Right lobe of liver (tissue), 6 donors: Measurements from ENCODE around the gene PMEL. TPM values are rescaled to one million over a fixed set of nuclear protein-coding genes. Genes with fewer than 3 reads are reported as not detected.
"Not testable (repeated sequence)": the region's sequence is repeated elsewhere in the genome, so short reads cannot be mapped to it uniquely, and the experiment has no call there.

ENCODE experiments used
- ATAC-seq, 4 donors: fragments of 200-7000 bp; cut with Tn5 transposase; one replicate each; pipeline ENCODE4 v1.9.1; 2020; ENCODE audit warnings: mild to moderate bottlenecking in 4 of 4, moderate library complexity in 4 of 4
- DNase-seq, 3 donors: peaks; one replicate each; pipeline ENCODE4 v3.0.0-alpha.2; 2020
- H3K27ac ChIP-seq, 3 donors: fragments of 200-600 bp; one replicate each; pipeline ENCODE4 v1.8.0; 2022
- H3K27me3 ChIP-seq, 2 donors: fragments of 200-600 bp; one replicate each; pipeline ENCODE4 v1.8.0; 2022
- H3K36me3 ChIP-seq, 4 donors: fragments of 200-600 bp; sonication (generic) in 1 of 4; one replicate each; pipeline versions ENCODE4 v1.5.1 to v1.8.0; 2017 to 2022; ENCODE audit warnings: control low read depth in 1 of 4
- H3K4me1 ChIP-seq, 4 donors: fragments of 200-600 bp; sonication (generic) in 1 of 4; one replicate each; pipeline versions ENCODE4 v1.5.1 to v1.8.0; 2017 to 2022; ENCODE audit warnings: control low read depth in 1 of 4
- H3K4me3 ChIP-seq, 3 donors: fragments of 200-600 bp; one replicate each; pipeline ENCODE4 v1.8.0; 2022
- H3K9me3 ChIP-seq, 4 donors: fragments of 200-600 bp; sonication (generic) in 1 of 4; one replicate each; pipeline versions ENCODE4 v1.5.1 to v1.8.0; 2017 to 2022; ENCODE audit warnings: control low read depth in 1 of 4
- CTCF ChIP-seq, 4 donors: fragments of 200-600 bp in 3 of 4; fragments of 450-650 bp in 1 of 4; IDR thresholded peaks; one replicate each; pipeline versions ENCODE4 v1.5.1 to v1.8.0; 2016 to 2022; ENCODE audit warnings: antibody characterized with exemption in 4 of 4, mild to moderate bottlenecking in 2 of 4
- POLR2A ChIP-seq: fragments of 450-650 bp; IDR thresholded peaks from one replicate; pipeline ENCODE4 v1.6.1; 2017; ENCODE audit warnings: antibody characterized with exemption, mild to moderate bottlenecking
- WGBS: methylation state at CpG from one replicate; pipeline ENCODE4 v1.1.6; 2018; ENCODE audit warnings: low coverage, low lambda C conversion rate; ENCODE audit not compliant: insufficient coverage; ENCODE audit errors: missing lambda C conversion rate; 5-methylcytosine and 5-hydroxymethylcytosine counted together
- intact Hi-C, 2 donors: fragments of 100-400 bp; cut with DNase I; formaldehyde crosslinking; loops; one replicate each; pipeline versions ENCODE4 v1.11.2 to v1.14.1; 2022
- total RNA-seq, 6 experiments: library from RNA; depleted of rRNA in 2 of 6; stranded (reverse); fragments of >200 nt in 2 of 6; fragmentation: NEBNext Ultra II Directional in 3 of 6; extraction: Animal tissue kit (Norgen Biotek cat#: 25700) in 3 of 6; gene quantifications; one replicate each; pipeline versions ENCODE4 v1.1.0 to v1.2.4, GENCODE V29; 2016 to 2023
- donor health status: DM: no; HTN: yes; CAD: no.
- donor health status: DM: no; HTN: no; CAD: no.
- donor health status: DM: no; HTN: no; CAD: no.
- donor health status: DM: no; HTN: yes; CAD: no.
- donor health status: DM: no; HTN: yes; CAD: no.

The PMEL gene
- total RNA-seq, 6 experiments from 2014 or later, result 1.5 to 4.5 (median 2.7) TPM

GRCh38 chr12:55925870-55926737 is 39.7 kb downstream of the PMEL start:
- no peak for TF ChIP-seq CTCF (IDR thresholded peaks at IDR 0.05)
- no peak for TF ChIP-seq POLR2A
- no peak for DNase-seq
- 16% methylated on average over 10 of the region's 10 CpGs for WGBS
- no peaks in the 10 kb centered on the region for H3K9me3 ChIP-seq
- peak overlapping the region; percentile 91 to 95 (median 93) for H3K27ac ChIP-seq
- intact Hi-C loops, result no loop called here
- peaks cover 0 to 7% (median 0%) of the 10 kb centered on the region in 4 donors for H3K36me3 ChIP-seq
- peaks cover 0 to 13% (median 3%) of the 10 kb centered on the region in 4 donors for H3K4me1 ChIP-seq
- H3K4me3 ChIP-seq, result peak overlapping the region; percentile 87 to 97 (median 96)
- H3K27me3 ChIP-seq, result no peaks in the 10 kb centered on the region
- no peak for ATAC-seq

- no peak for TF ChIP-seq CTCF (IDR thresholded peaks at IDR 0.05)
- no peak for TF ChIP-seq POLR2A
- no peak overlapping the region for H3K4me3 ChIP-seq
Measured at GRCh38 chr12:55925371-55925770, 40.5 kb downstream of the PMEL start.

GRCh38 chr12:55923648-55924047 is 42.2 kb downstream of the PMEL start:
- 79% methylated on average over 9 of the region's 9 CpGs for WGBS
- H3K36me3 ChIP-seq, ATAC-seq, DNase-seq, H3K27me3 ChIP-seq, intact Hi-C loops, H3K4me3 ChIP-seq, H3K27ac ChIP-seq, H3K9me3 ChIP-seq: not testable (repeated sequence)
- peaks cover 0 to 19% (median 3%) of the 10 kb centered on the region in 4 donors for H3K4me1 ChIP-seq

More at GRCh38 chr12:55925371-55925770, 40.5 kb downstream of the PMEL start:
- H3K9me3 ChIP-seq, result no peaks in the 10 kb centered on the region
- no peak for DNase-seq
- ATAC-seq, result no peak
- H3K27ac ChIP-seq, result no peak overlapping the region
- WGBS, result 82% methylated on average over 4 of the region's 4 CpGs
- no peaks in the 10 kb centered on the region for H3K27me3 ChIP-seq
- peaks cover 0 to 13% (median 3%) of the 10 kb centered on the region in 4 donors for H3K4me1 ChIP-seq
- peaks cover 0 to 7% (median 0%) of the 10 kb centered on the region in 4 donors for H3K36me3 ChIP-seq
- intact Hi-C loops, result no loop called here

- Histone ChIP-seq H3K27me3 (no peaks in the 10 kb centered on the region), H3K4me1 (peaks cover 0 to 19% (median 3%) of the 10 kb centered on the region in 4 donors), H3K36me3 (peaks cover 0 to 7% (median 0%) of the 10 kb centered on the region in 4 donors), H3K4me3 (no peak overlapping the region), H3K9me3 (no peaks in the 10 kb centered on the region), H3K27ac (no peak overlapping the region)
- DNase-seq (no peak), ATAC-seq (no peak)
- WGBS, result 81% methylated on average over 3 of the region's 3 CpGs
- TF ChIP-seq CTCF (IDR thresholded peaks at IDR 0.05) (no peak), POLR2A (no peak)
- intact Hi-C loops, result no loop called here
Measured at GRCh38 chr12:55922126-55922525, 43.7 kb downstream of the PMEL start.

- peak; percentile 59 to 90 (median 70) for ATAC-seq
- Histone ChIP-seq H3K4me1 (peaks cover 0 to 16% (median 0%) of the 10 kb centered on the region in 4 donors), H3K27ac (peak overlapping the region in 1 of 3 donors; percentile 16)
- H3K27me3 ChIP-seq, H3K9me3 ChIP-seq, H3K4me3 ChIP-seq, H3K36me3 ChIP-seq, DNase-seq, intact Hi-C loops: not testable (repeated sequence)
- 59% methylated on average over 3 of the region's 3 CpGs for WGBS
Measured at GRCh38 chr12:55919032-55919431, 46.8 kb downstream of the PMEL start.
